HEK293 (cell line): Measurements from ENCODE around the gene NDUFS1.

Experiments used
- CTCF ChIA-PET: fragments of 350-600 bp; formaldehyde crosslinking; extraction: SDS; loops from one replicate; lab custom pipeline; 2021; ENCODE audit warnings: antibody characterized with exemption; lab: Yijun Ruan, JAX
- POLR2A ChIA-PET: fragments of 300-600 bp; formaldehyde crosslinking; extraction: SDS; loops from one replicate; lab custom pipeline; 2020; ENCODE audit warnings: antibody characterized with exemption, inconsistent platforms; lab: Yijun Ruan, JAX
- H3K27ac ChIP-seq: fragments of 200-500 bp; sonication (Bioruptor generic); 2 replicates; pipeline ENCODE4 v1.5.1; 2014; ENCODE audit warnings: low read depth, low read length, control low read depth, inconsistent platforms; ENCODE audit errors: extremely low read depth
- H3K36me3 ChIP-seq, 2 experiments: fragments of 200-500 bp in 1 of 2; sonication (Bioruptor generic) in 1 of 2; 1 replicate in 1 of 2; 2 replicates in 1 of 2; pipeline ENCODE4 v1.5.1; 2014 to 2017; ENCODE audit warnings: inconsistent platforms in 2 of 2, low read length in 2 of 2; ENCODE audit not compliant: control insufficient read depth in 2 of 2, insufficient read depth in 1 of 2
- H3K4me1 ChIP-seq: fragments of 200-500 bp; sonication (Bioruptor generic); 2 replicates; pipeline ENCODE4 v1.5.1; 2014; ENCODE audit warnings: mild to moderate bottlenecking, low read length, inconsistent platforms; ENCODE audit not compliant: control insufficient read depth, insufficient read depth
- H3K4me3 ChIP-seq: 2 replicates; pipeline ENCODE4 v1.5.1; 2011; ENCODE audit warnings: low read depth, mild to moderate bottlenecking, control low read depth, low read length, moderate library complexity
- H3K9me3 ChIP-seq: fragments of 200-500 bp; sonication (Bioruptor generic); 2 replicates; pipeline ENCODE4 v1.5.1; 2014; ENCODE audit warnings: low read depth, low read length, inconsistent platforms; ENCODE audit not compliant: control insufficient read depth, insufficient read depth
- EGR2 ChIP-seq: fragments of 450-650 bp; formaldehyde crosslinking; IDR thresholded peaks from 2 replicates; pipeline ENCODE4 v1.5.1; 2016; ENCODE audit warnings: low read depth, missing biosample characterization, missing genetic modification characterization
- KLF16 ChIP-seq: fragments of 450-650 bp; formaldehyde crosslinking; IDR thresholded peaks from 2 replicates; pipeline ENCODE4 v1.5.1; 2017; ENCODE audit warnings: missing biosample characterization, missing genetic modification characterization
- KLF8 ChIP-seq: fragments of 450-650 bp; formaldehyde crosslinking; IDR thresholded peaks from 2 replicates; pipeline ENCODE4 v1.5.1; 2016; ENCODE audit warnings: missing biosample characterization, missing genetic modification characterization
- SCRT2 ChIP-seq: fragments of 450-650 bp; formaldehyde crosslinking; IDR thresholded peaks from 2 replicates; pipeline ENCODE4 v1.5.1; 2016; ENCODE audit warnings: missing biosample characterization, missing genetic modification characterization
- YY2 ChIP-seq: fragments of 450-650 bp; formaldehyde crosslinking; IDR thresholded peaks from 2 replicates; pipeline ENCODE4 v1.5.1; 2016; ENCODE audit warnings: missing biosample characterization, missing genetic modification characterization
- ZBTB17 ChIP-seq: fragments of 450-650 bp; formaldehyde crosslinking; IDR thresholded peaks from 2 replicates; pipeline ENCODE4 v1.5.1; 2016; ENCODE audit warnings: missing biosample characterization, missing genetic modification characterization
- ZBTB8A ChIP-seq: fragments of 450-650 bp; formaldehyde crosslinking; IDR thresholded peaks from 2 replicates; pipeline ENCODE4 v1.5.1; 2016; ENCODE audit warnings: missing biosample characterization, missing genetic modification characterization
- ZNF146 ChIP-seq: fragments of 450-650 bp; formaldehyde crosslinking; IDR thresholded peaks from 2 replicates; pipeline ENCODE4 v1.5.1; 2016; ENCODE audit warnings: missing biosample characterization, missing genetic modification characterization
- ZNF19 ChIP-seq: fragments of 450-650 bp; formaldehyde crosslinking; IDR thresholded peaks from 2 replicates; pipeline ENCODE4; 2016; ENCODE audit warnings: missing biosample characterization, missing genetic modification characterization, low read depth
- ZNF221 ChIP-seq: fragments of 450-650 bp; formaldehyde crosslinking; IDR thresholded peaks from 2 replicates; pipeline ENCODE4 v1.5.1; 2017; ENCODE audit warnings: missing biosample characterization, missing genetic modification characterization, borderline replicate concordance
- ZNF266 ChIP-seq: fragments of 450-650 bp; formaldehyde crosslinking; IDR thresholded peaks from 2 replicates; pipeline ENCODE4 v1.5.1; 2016; ENCODE audit warnings: missing biosample characterization, missing genetic modification characterization, low read depth
- ZNF341 ChIP-seq: fragments of 450-650 bp; formaldehyde crosslinking; IDR thresholded peaks from 2 replicates; pipeline ENCODE4; 2016; ENCODE audit warnings: low read depth, missing biosample characterization, missing genetic modification characterization
- ZNF514 ChIP-seq: fragments of 450-650 bp; formaldehyde crosslinking; IDR thresholded peaks from 2 replicates; pipeline ENCODE4 v1.5.1; 2016; ENCODE audit warnings: missing biosample characterization, missing genetic modification characterization
- ZNF521 ChIP-seq: fragments of 450-650 bp; formaldehyde crosslinking; IDR thresholded peaks from 2 replicates; pipeline ENCODE4 v1.5.1; 2017; ENCODE audit warnings: missing biosample characterization, mild to moderate bottlenecking, missing genetic modification characterization
- ZNF558 ChIP-seq: fragments of 450-650 bp; formaldehyde crosslinking; IDR thresholded peaks from 2 replicates; pipeline ENCODE4 v1.5.1; 2016; ENCODE audit warnings: missing biosample characterization, missing genetic modification characterization
- ZNF561 ChIP-seq: fragments of 450-650 bp; IDR thresholded peaks from 2 replicates; pipeline ENCODE4 v1.5.1; 2018; ENCODE audit warnings: missing biosample characterization, missing genetic modification characterization, borderline replicate concordance
- ZNF571 ChIP-seq: fragments of 450-650 bp; formaldehyde crosslinking; IDR thresholded peaks from 2 replicates; pipeline ENCODE4 v1.5.0; 2017; ENCODE audit warnings: missing biosample characterization, missing genetic modification characterization
- ZNF776 ChIP-seq: fragments of 450-650 bp; formaldehyde crosslinking; IDR thresholded peaks from 2 replicates; pipeline ENCODE4 v1.5.0; 2017; ENCODE audit warnings: missing biosample characterization, missing genetic modification characterization, borderline replicate concordance
- TF ChIP-seq, protein P1 (sequence below): fragments of 450-650 bp; IDR thresholded peaks from 2 replicates; pipeline ENCODE4 v1.5.1; 2018; ENCODE audit warnings: missing biosample characterization, mild to moderate bottlenecking, missing genetic modification characterization
- TF ChIP-seq, protein P2 (sequence below): fragments of 450-650 bp; formaldehyde crosslinking; IDR thresholded peaks from 2 replicates; pipeline ENCODE4 v1.5.1; 2016; ENCODE audit warnings: missing biosample characterization, missing genetic modification characterization, borderline replicate concordance
- TF ChIP-seq, protein P3 (sequence below): fragments of 450-650 bp; formaldehyde crosslinking; IDR thresholded peaks from 2 replicates; pipeline ENCODE4 v1.5.1; 2016; ENCODE audit warnings: missing biosample characterization, missing genetic modification characterization
- TF ChIP-seq, protein P4 (sequence below): fragments of 450-650 bp; formaldehyde crosslinking; IDR thresholded peaks from 2 replicates; pipeline ENCODE4 v1.5.1; 2016; ENCODE audit warnings: missing biosample characterization, missing genetic modification characterization
- TF ChIP-seq, protein P5 (sequence below): fragments of 450-650 bp; formaldehyde crosslinking; IDR thresholded peaks from 2 replicates; pipeline ENCODE4 v1.5.1; 2017; ENCODE audit warnings: missing biosample characterization, missing genetic modification characterization

The NDUFS1 gene

DNA sequence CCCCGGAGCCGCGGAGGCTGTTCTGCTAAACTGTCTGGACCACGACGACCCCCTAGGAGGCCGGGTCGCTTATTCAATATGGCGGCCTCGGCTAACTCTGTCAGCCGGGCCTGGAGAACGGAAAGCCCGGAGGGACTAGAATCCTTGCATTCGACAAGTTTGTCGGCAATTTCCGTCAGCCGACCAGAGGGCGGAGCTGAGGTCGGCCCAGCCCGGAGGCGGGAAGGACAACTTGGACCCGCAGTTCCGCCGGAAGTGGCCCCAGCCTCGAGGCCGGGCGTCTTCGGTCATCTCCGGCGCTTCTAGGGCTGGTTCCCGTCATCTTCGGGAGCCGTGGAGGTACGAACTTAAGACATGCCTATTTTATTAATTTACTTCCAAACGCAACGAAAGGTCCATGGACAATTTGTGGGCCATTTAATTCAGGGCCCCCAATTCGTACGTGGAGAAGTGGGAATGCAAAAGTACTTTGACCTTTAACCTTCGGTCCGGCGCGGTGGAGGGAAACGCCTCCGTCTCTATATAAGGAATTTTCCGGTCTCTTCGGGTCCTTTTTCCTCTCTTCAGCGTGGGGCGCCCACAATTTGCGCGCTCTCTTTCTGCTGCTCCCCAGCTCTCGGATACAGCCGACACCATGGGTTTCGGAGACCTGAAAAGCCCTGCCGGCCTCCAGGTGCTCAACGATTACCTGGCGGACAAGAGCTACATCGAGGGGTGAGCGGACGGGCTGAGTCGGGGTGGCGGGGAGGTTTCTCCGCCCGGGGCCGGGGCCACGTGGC, at the start of gene NDUFS1, which contains the start of gene EEF1B2:
NDUFS1 (minus strand) TSS at position 99 of the 779 bp plus-strand sequence. CDS start 5,766 bp downstream, outside the sequence.
EEF1B2 (plus strand) TSS at position 550 of the 779 bp plus-strand sequence; CDS start at position 635, 85 bp downstream.
- Histone ChIP-seq H3K4me1 (no peaks in the 10 kb centered on the region; the same call in 1 of the 2 replicates), H3K36me3 (peaks cover 17 to 50% of the 10 kb centered on the region in 2 experiments), H3K27ac (peak within 1 kb of the TSS; percentile 80), H3K4me3 (peak within 1 kb of the TSS; percentile 67), H3K9me3 (no peaks in the 10 kb centered on the region)
- ChIA-PET CTCF (interaction anchor here (1.4 kb wide), 1 partner anchor 155 kb away, joined by 5 read pairs; no protein-coding TSS in a partner anchor), POLR2A (interaction anchor here (0.6 to 1.5 kb wide), 6 partner anchors 9 to 141 kb away, joined by 3 to 8 read pairs (median 4); partner anchors contain the start of genes INO80D and ZDBF2)
- TF ChIP-seq, protein P1, sequence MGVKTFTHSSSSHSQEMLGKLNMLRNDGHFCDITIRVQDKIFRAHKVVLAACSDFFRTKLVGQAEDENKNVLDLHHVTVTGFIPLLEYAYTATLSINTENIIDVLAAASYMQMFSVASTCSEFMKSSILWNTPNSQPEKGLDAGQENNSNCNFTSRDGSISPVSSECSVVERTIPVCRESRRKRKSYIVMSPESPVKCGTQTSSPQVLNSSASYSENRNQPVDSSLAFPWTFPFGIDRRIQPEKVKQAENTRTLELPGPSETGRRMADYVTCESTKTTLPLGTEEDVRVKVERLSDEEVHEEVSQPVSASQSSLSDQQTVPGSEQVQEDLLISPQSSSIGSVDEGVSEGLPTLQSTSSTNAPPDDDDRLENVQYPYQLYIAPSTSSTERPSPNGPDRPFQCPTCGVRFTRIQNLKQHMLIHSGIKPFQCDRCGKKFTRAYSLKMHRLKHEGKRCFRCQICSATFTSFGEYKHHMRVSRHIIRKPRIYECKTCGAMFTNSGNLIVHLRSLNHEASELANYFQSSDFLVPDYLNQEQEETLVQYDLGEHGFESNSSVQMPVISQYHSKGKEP (tag by site-specific recombination): no peak
- TF ChIP-seq ZNF561 (tag by site-specific recombination) (peak; percentile 17; the same call in 1 of the 2 replicates), YY2 (peak; percentile 61; the same call in 1 of the 2 replicates), ZNF341 (peak; percentile 97), ZNF221 (tag by site-specific recombination) (no peak), EGR2 (tag by site-specific recombination) (no peak), ZNF558 (no peak), ZNF146 (no peak), ZNF19 (tag by site-specific recombination) (no peak), ZBTB17 (peak; percentile 76), KLF16 (tag by site-specific recombination) (0 out of 2 replicates have a peak, but pooled peaks have one; percentile 44), ZNF514 (tag by site-specific recombination) (no peak), ZNF266 (tag by site-specific recombination) (no peak), ZNF521 (tag by site-specific recombination) (no peak), ZNF776 (tag by site-specific recombination) (no peak), ZBTB8A (tag by site-specific recombination) (peak; percentile 70; the same call in 1 of the 2 replicates), KLF8 (tag by site-specific recombination) (peak; percentile 54; the same call in 1 of the 2 replicates), SCRT2 (0 out of 2 replicates have a peak, but pooled peaks have one; percentile 19), ZNF571 (tag by site-specific recombination) (no peak)
- TF ChIP-seq, protein P2, sequence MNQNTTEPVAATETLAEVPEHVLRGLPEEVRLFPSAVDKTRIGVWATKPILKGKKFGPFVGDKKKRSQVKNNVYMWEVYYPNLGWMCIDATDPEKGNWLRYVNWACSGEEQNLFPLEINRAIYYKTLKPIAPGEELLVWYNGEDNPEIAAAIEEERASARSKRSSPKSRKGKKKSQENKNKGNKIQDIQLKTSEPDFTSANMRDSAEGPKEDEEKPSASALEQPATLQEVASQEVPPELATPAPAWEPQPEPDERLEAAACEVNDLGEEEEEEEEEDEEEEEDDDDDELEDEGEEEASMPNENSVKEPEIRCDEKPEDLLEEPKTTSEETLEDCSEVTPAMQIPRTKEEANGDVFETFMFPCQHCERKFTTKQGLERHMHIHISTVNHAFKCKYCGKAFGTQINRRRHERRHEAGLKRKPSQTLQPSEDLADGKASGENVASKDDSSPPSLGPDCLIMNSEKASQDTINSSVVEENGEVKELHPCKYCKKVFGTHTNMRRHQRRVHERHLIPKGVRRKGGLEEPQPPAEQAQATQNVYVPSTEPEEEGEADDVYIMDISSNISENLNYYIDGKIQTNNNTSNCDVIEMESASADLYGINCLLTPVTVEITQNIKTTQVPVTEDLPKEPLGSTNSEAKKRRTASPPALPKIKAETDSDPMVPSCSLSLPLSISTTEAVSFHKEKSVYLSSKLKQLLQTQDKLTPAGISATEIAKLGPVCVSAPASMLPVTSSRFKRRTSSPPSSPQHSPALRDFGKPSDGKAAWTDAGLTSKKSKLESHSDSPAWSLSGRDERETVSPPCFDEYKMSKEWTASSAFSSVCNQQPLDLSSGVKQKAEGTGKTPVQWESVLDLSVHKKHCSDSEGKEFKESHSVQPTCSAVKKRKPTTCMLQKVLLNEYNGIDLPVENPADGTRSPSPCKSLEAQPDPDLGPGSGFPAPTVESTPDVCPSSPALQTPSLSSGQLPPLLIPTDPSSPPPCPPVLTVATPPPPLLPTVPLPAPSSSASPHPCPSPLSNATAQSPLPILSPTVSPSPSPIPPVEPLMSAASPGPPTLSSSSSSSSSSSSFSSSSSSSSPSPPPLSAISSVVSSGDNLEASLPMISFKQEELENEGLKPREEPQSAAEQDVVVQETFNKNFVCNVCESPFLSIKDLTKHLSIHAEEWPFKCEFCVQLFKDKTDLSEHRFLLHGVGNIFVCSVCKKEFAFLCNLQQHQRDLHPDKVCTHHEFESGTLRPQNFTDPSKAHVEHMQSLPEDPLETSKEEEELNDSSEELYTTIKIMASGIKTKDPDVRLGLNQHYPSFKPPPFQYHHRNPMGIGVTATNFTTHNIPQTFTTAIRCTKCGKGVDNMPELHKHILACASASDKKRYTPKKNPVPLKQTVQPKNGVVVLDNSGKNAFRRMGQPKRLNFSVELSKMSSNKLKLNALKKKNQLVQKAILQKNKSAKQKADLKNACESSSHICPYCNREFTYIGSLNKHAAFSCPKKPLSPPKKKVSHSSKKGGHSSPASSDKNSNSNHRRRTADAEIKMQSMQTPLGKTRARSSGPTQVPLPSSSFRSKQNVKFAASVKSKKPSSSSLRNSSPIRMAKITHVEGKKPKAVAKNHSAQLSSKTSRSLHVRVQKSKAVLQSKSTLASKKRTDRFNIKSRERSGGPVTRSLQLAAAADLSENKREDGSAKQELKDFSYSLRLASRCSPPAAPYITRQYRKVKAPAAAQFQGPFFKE (tag by site-specific recombination): no peak
- TF ChIP-seq, protein P3, sequence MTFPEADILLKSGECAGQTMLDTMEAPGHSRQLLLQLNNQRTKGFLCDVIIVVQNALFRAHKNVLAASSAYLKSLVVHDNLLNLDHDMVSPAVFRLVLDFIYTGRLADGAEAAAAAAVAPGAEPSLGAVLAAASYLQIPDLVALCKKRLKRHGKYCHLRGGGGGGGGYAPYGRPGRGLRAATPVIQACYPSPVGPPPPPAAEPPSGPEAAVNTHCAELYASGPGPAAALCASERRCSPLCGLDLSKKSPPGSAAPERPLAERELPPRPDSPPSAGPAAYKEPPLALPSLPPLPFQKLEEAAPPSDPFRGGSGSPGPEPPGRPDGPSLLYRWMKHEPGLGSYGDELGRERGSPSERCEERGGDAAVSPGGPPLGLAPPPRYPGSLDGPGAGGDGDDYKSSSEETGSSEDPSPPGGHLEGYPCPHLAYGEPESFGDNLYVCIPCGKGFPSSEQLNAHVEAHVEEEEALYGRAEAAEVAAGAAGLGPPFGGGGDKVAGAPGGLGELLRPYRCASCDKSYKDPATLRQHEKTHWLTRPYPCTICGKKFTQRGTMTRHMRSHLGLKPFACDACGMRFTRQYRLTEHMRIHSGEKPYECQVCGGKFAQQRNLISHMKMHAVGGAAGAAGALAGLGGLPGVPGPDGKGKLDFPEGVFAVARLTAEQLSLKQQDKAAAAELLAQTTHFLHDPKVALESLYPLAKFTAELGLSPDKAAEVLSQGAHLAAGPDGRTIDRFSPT (tag by site-specific recombination): no peak
- TF ChIP-seq, protein P4, sequence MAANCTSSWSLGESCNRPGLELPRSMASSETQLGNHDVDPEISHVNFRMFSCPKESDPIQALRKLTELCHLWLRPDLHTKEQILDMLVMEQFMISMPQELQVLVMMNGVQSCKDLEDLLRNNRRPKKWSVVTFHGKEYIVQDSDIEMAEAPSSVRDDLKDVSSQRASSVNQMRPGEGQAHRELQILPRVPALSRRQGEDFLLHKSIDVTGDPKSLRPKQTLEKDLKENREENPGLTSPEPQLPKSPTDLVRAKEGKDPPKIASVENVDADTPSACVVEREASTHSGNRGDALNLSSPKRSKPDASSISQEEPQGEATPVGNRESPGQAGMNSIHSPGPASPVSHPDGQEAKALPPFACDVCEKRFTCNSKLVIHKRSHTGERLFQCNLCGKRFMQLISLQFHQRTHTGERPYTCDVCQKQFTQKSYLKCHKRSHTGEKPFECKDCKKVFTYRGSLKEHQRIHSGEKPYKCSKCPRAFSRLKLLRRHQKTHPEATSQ: no peak
- TF ChIP-seq, protein P5, sequence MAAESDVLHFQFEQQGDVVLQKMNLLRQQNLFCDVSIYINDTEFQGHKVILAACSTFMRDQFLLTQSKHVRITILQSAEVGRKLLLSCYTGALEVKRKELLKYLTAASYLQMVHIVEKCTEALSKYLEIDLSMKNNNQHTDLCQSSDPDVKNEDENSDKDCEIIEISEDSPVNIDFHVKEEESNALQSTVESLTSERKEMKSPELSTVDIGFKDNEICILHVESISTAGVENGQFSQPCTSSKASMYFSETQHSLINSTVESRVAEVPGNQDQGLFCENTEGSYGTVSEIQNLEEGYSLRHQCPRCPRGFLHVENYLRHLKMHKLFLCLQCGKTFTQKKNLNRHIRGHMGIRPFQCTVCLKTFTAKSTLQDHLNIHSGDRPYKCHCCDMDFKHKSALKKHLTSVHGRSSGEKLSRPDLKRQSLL (tag by site-specific recombination): no peak
